ENCODE results near the gene ETV6.

ETV6 gene

DNA sequence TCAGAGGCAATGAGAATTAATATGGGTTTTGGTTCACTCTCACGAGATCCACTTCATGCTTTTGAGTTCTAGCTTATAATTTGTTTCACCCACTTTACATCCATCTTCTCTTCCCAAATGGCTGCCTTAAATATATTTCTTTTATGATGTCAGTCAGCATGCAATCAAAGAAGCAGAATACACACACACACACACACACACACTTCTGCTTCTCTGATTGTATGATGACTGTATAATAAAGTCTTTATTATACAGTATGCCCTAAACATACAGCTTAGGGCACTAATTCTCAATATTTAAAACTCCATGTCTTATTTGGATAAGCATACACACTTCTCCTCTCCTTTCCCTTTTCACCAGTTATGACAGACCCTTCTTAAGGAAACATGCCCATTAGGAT is 6.7 kb upstream of the ETV6 start:
- no peak for DNase-seq (ENCODE audit: low read depth, low spot score)

DNA sequence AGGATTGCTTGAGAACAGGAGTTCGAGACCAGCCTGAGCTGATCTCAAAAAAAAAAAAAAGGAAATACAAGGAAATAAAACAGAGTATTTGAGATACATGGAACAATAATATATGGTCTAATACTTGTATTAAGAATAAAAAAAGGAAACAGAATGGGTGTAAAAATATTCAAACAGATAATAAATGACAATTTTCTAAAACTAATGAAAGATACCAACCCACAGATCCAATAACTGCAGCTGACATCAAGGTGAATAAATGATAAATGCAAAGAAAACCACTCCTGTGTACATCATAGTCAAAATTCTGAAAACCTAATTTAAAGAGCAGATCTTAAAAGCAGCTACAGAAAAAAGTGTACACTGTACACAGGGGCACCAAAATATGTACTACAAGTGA is 4.1 kb upstream of the ETV6 start:
- no peak for DNase-seq (ENCODE audit: low read depth, low spot score)

DNA sequence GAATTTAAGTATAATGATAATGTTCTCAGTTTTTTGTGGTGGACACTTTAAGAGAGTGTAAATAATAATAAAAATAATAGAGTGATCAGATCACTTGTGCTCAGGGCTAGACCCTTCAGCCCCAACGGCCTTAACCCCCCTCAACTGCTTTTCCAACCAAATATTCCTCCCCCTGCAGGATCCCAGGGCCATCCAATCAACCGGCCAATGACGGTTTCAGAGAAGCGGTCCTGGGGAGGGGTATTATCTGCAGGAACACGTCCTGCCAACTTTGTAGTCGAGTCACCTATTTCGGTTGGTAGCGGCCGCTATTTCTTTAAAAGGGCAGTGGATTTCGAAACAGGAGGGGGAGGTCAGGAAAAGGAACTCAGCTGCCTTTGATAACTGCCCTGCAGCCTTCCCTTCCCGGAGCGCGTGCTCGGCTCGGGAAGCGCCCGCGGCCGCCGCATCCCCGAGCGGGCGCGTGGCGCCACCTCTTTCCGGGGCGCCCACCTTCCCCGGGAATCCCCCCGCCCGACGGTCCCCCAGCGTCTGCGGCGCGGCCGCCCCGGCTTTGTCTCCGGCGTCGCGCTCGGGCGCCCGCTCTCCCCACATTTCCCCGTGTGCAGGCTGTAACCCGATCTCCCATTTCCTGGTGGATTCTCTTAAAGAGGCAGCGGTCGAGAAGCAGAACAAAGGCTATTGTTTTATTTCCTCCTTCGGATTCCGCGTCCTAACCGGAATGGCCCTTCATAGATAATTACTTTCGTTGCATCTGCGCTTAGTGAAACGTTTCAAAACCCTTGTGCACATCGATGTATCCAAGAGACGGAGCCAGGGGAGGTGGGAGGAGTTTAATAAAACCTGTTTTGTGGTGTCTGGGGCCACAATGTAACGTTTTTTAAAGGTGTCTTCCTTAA is 711 bp upstream of the ETV6 start:
- DNase-seq (ENCODE audit: low read depth, low spot score), result peak; percentile 67

DNA sequence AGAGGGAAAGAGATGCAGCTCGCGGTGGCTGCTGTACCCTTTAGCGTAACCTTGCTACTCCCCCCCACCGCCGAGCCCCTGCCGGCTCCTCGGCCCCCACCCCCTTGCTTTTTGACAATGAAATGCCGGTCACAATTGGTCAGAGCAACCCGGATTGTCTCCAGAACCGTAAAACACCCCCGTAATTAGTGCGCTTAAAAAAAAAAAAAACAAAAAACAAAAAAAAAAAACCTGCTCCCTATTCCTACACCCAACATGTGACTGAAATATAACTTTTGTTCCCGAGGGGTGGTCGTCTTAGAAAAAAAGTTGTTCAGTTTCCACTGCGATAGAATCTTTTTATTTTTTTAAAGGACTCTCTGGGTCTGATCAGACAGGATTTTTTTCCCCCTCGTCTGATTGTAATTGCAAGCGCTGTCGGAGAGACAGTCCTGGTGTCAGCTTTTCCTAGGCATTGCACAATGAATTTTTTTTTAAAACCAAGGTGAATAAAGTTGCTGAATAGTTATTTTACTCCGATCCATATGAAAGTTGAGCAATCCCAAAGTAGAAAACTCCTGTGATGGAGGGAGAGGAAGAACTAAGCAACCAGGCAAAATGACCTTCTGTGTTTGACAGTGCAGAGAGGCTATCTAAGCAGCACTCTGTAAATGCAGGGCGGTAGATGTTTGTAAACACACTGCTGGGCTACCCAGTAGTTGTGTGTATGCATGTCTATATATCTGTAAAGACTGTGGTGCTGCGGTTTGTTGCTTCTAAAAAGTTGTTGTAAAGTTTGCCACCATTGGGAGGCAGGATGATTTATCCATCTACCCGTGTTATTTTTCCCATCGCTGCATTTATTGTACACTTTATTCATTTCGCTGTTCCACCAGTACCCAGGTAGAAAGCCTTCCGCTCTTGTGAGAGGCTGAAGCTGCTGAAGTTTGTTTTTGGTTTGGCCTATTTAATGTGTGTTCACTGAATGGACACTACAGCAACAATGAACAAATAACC is 1.1 kb downstream of the ETV6 start:
- DNase-seq (ENCODE audit: low read depth, low spot score), result no peak

DNA sequence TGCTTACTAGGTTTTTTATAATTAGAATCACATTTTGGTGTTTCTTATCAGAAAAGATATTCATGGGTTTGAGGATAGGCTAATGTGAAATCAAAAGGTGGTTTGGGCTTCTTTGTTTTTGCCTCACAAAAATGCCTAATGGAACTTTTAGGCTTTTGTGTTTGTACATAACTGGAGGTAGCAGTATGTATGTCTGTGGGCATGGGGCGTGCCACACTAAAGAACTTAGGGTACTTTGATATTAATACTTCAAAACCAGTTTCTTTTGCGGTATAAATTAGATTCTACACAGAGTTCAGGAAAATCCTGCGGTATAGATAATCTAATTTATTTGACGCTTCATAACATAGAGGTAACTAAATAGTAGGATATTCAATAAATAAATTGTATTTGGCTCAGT is 1.9 kb downstream of the ETV6 start:
- no peak for DNase-seq (ENCODE audit: low read depth, low spot score)

DNA sequence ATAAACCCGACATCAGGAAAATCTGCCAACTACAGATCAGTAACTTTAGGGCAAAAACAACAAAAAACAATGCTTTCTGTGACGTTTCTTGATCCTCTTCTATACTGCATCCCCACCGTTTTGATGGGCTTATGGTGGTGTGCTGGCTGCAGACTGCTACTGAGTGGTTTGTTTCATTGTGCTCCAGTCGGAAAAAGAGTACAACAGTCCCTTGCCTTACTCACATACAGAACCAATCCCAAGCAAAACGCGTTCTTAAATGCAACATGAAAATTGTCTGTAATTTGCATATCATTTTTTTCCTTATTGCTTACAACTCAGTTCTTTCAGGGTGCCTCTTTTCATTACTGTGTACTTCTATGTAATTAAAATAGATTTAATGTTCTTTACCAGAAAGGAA is 2.3 kb downstream of the ETV6 start:
- DNase-seq (ENCODE audit: low read depth, low spot score), result no peak

DNA sequence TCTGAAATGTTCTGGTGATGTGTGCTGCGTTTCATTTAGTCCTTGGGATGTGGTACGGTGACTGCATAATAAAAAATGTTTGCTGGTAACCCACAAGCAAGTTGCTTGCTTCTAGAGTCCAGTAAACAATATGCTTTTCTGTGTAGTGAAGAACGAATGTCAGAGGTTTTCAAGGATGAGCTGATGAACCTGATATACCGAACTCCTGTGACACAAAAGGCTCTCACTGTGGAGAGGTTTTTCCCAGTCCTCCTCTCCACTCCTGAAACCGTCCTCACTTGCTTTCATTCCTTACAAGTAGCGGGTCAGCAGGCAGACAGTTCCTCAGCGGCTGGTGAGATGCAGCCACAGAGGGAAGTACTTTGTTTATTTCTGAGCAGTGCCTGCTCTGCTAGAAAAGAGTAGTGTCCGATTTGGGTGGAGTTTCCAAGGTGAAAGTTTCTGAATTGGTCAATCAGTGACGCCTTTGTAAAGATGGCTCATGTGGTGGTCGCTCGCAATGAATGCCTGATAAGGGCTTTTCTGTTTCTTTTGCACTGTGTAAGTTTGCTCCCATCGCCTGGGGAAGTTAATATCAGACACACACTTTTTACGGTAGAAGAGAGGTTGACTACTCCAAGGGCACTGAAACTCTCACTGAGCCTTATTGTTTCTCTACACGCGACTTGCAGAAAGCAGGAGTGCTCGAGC is 3.0 kb downstream of the ETV6 start:
- DNase-seq (ENCODE audit: low read depth, low spot score), result no peak

DNA sequence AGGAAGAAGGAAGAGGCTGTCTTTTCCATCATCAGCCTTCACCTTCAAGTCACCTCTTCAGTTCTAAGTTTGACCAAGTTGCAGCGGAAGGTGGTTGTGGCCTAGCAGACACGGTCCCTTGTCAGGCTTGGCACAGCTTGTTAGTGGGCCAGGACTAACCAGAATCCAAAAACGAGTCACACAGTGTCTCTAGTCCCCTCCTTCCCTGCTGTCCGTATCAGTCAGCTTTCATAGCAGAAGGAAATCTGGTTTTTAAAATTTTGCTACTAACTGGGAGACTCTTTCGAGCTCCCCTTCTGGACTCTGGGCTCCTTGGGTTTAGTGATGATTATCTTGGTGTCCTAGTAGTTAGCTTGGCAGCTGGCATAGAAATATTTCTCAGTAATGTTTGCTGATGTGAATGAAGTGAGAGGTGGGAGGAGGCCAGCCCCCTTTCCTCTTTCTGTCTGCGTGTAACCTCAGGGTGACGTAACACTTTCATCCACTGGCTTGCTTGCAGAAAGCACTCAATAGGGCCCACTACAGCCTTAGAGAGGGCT is 3.8 kb downstream of the ETV6 start:
- DNase-seq (ENCODE audit: low read depth, low spot score), result no peak

DNA sequence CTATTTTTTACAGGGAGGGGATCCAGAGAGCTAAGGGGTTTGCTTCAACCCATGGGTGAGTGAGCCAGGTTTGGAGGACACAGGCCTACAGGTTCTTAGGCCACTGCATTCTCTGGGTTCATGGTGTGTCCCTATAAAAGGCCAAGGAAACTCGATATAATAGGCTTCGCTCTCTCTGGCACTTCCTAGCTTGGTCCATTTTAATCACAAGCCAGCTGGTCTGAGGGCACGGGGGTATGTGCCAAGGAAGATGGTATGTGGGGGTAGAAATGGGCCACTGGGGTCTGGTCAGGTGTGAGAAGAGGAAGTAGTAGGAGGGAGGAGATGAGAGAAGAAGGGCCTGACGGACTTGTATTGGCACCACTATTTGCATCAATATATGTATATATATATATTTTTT is 4.9 kb downstream of the ETV6 start:
- no peak for DNase-seq (ENCODE audit: low read depth, low spot score)

DNA sequence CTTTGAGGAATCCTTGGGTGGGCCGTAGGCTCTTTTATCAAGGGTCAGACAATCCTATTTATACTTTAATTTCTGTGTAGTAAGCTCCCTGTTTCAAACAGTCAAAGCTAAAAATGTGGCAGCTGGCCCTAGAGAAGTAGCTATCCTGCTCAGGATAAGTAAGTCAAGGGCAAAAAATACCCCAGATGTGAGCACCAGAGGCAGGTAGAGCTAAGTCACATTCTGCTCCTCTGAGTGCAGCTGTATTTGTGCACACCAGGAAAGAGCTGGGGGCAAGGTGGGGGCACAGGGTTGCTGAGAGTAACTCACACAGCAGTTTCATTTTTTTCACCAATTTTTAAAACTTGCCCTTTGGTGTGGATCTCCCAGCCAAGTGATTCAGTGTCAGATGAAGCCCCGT is 5.3 kb downstream of the ETV6 start:
- DNase-seq (ENCODE audit: low read depth, low spot score), result no peak

DNA sequence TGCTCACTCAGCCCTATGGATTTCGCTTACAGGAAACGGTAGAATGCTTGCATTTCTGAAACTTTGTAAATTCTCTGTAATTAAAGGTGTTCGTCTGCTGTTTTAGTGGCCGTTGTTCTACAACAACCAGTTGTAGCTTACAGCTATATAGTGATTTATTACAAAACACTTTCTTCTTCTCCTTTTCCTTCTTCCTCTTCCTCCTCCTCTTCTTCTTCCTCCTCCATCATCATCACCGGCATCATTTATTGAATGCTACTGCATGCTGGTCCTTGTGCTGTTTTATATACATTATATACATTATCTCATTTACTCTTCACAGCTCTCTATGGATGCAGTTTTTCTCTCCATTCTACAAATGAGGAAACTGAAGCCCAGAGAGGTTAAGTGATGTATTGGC is 6.4 kb downstream of the ETV6 start:
- no peak for DNase-seq (ENCODE audit: low read depth, low spot score)

DNA sequence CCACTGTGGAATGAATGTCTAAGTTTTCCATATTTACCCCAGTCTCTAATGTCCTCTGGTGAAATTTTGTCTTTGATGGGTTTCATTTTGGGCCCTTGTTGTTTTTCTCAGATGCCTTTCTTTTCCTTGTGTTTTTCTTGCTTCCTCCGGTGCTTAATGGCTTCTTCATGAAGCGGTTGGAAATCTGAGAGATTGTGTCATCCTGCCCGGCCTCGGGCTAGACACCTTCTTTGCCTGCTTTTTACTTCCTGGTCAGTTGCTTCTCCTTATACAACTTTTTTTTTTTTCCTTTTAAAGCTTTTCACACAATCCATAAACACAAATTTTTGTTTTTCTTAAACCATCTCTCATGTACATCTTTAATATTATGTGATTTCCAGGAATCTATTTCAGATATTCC is 7.1 kb downstream of the ETV6 start:
- DNase-seq (ENCODE audit: low read depth, low spot score), result no peak

DNA sequence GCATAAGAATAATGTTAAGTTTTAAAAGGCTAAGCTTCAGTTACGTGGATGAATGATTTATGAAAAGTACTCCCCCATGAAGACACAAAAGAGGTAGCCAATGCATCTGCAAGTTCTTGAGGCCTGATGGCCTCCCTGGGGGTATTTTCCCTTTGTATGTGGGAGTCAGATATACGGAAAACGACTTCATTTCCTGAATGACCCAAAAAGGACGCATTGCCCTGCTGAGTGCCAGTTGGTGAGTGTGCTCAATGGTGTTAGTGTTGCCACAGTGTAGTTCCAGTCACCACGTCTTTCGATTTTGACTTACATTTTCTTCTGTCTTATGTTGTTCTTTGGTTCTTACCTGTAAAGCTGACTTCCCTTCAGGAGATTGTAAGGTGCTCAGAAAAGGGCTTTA is 8.0 kb downstream of the ETV6 start:
- no peak for DNase-seq (ENCODE audit: low read depth, low spot score)

DNA sequence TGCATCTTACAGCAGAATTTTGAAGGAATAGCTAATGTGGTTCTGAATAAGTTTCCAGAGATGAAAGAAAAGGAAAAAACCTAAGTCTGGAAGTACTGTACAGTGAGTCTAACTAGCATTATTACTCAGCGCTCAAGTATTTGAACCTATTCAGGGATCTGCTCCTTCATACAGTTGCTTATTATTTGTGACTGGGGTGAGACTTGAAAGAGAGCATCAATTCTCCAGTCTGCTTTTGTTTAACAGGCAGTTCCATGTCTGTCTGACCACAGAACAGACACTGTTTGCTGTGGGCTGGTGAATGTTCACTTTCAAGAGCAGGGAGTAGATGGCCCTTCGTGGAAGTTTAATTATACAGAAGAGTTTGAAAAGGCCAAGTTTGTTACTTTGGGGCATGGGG is 9.3 kb downstream of the ETV6 start:
- no peak for DNase-seq (ENCODE audit: low read depth, low spot score)

DNA sequence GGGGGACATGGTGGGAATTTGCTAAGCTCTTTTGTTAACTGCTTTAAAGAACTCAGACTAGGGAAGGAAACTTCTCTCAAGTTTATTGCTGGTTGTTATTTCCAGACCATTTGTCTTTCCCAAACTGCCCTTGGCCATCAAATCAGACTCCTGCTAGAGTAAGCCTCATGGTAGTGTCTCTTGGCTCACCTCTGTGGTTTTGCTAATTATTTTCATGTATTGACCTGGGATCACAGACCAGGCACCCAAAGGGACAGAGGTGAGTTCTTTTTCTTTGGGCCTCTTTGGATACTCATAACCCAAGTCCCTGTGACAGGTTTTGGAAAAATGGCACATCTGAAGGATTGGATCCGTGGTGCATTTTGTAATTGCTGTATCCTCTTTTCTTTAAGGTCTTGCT is 11.2 kb downstream of the ETV6 start:
- no peak for DNase-seq (ENCODE audit: low read depth, low spot score)

DNA sequence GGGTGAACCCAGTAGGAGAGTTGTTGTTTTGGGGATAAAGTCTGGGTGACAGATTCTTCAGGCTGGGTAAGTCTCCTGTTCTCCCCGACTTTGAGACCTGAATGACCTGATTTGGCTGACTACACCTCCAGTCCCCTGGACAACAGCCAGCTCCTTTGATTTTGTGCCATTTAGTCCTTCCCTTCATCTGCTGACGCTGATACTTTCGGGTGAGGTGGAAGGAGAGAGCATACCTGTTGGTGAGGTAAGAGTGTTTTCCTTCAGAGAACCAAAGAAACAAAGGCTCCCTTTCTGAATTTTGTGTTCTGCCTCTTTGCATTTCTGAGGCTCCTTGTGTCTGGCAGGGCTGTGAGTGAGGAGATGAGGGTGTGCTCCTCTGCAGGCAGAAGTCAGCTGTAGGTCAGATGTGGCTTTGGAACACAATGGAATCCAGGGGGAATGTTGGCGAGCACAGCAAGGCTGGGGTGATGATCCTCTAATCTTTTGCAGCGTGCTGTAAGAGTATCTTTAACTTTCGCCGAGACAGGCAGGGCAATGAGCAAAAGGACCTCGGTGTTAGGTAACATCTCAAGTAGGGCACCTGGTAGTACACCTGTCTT is 12.1 kb downstream of the ETV6 start:
- no peak for DNase-seq (ENCODE audit: low read depth, low spot score)

DNA sequence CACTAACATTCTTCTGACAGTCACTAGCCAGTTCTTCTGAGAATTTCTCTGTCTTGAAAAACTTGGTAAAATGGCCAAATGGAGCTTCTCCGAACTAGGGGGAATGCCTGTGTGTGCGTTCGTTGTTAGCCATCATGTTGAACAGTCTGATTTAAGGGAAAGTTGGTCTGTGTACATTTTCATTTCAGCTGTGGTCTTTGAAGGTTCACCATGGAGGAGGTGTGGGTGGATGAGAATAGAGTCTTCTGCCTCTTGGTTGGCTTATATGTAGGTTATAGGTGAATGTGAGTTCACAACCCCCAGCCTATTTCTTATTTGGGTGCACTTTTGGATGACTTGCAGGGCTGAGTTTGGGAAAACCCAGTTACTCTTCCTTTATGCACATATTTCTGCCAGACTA is 12.9 kb downstream of the ETV6 start:
- no peak for DNase-seq (ENCODE audit: low read depth, low spot score)

DNA sequence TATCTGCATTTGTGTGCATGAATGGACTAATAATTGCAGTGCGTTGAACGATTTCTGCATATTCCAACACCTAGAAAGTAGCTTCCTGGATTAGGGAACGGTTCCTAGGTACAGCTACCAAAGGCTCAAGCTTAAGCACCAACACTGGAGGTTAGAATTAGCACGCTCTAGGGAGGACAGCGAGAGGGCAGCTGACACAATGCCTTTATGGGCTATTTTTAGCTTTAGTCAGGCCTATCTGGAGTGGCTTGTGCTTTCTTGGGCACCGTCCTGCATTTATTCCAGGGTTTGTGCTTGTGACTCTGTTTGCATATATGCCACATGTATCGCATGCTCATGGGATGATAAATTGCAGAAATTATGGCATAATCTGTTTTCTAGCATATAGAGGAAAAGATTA is 13.7 kb downstream of the ETV6 start:
- no peak for DNase-seq (ENCODE audit: low read depth, low spot score)

DNA sequence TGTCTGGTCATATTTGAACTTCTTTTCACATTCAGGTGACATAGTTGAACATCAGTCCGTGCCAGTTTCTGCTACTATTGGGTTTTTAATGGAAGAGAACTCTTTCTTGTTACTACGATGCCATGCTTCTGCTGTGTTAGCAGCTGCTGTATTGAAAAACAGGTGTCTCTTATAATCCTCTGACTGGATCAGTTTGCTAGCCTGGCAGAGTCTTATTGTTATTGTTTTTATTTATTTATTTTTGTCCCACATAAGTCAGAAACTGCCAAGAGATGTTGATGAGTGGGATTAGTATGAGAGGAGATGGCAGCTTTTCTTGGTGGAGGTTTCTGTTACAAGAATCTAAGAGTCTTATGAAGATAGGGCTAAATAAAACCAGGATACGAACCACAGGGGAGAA is 14.6 kb downstream of the ETV6 start:
- no peak for DNase-seq (ENCODE audit: low read depth, low spot score)

DNA sequence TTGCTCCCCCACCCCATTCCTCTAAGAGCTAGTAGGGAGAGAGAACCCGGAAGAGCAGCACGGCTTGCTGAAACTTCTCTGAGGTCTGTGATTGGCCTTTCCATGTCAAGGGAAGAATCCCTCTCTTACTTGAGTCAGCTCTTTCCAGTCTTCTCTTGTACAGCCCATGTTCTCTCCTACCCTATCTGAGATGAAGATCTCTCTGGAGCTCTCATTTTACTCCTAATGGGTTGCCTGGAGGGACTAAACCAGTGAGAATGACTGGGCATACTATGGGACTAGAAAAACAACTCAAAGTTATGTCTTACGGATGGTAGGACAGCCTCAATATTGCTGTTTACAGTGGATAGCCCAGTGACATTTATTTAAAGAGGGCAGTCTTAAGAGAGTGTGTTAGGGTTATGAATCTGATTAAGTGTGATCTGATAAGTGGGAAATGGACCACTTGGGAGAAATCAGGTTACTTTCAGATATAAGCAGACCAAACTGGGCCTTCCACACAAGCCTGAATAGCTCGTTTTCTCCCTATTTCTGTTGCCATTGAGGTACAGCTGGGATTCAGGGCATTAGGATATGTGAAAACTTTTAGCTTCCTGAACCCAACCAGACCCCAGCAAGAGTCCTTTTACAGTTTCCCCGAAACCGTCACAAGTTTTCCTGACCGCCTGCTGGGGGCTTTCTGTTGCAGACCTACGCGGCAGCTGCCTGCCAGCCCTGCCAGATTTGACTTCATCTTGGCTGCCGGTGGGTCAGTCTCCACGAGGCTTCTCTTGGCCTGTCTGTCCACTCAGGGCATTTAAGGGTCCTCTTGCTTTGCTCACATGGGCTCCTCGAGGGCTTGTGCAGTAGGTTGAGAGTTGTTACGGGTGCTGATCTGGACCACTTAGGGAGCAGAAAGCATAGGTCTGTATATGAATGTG is 16.9 kb downstream of the ETV6 start:
- DNase-seq (ENCODE audit: low read depth, low spot score), result no peak

All from iPS DF 19.7 (cell line).